PC-9 (cell line): Measurements from ENCODE around the gene SNRPA1.

Source experiments
- CTCF ChIP-seq: fragments of 200-600 bp; sonication (generic); conservative IDR thresholded peaks from 2 replicates; pipeline ENCODE4 v1.6.1; 2017; ENCODE audit warnings: mixed run types, antibody characterized with exemption, mild to moderate bottlenecking, moderate library complexity
- EZH2 ChIP-seq: fragments of 200-600 bp; sonication (generic); IDR thresholded peaks from 2 replicates; pipeline ENCODE4 v1.8.0; 2017; ENCODE audit warnings: antibody characterized with exemption, low read depth

GRCh38 chr15:101317336-101317872, 22.4 kb upstream of the SNRPA1 start:
- TF ChIP-seq CTCF (no peak), EZH2 (no peak)
